KMS-11 (cell line): ENCODE results near the gene MCCC1.
"Not testable (repeated sequence)": the region's sequence is repeated elsewhere in the genome, so short reads cannot be mapped to it uniquely, and the experiment has no call there.

Experiments
- H2AFZ ChIP-seq: fragments of 200-600 bp; sonication (generic); 2 replicates; pipeline ENCODE4 v1.6.1; 2016; ENCODE audit warnings: antibody characterized with exemption, mixed run types, low read depth
- H3K27ac ChIP-seq: fragments of 200-600 bp; sonication (generic); 2 replicates; pipeline ENCODE4 v1.6.1; 2016; ENCODE audit warnings: mild to moderate bottlenecking, mixed run types
- H3K27me3 ChIP-seq: fragments of 200-600 bp; sonication (generic); 2 replicates; pipeline ENCODE4 v1.6.1; 2017; ENCODE audit warnings: mild to moderate bottlenecking, low read depth, mixed run types, moderate library complexity; ENCODE audit not compliant: insufficient read depth
- H3K36me3 ChIP-seq: fragments of 200-600 bp; sonication (generic); 2 replicates; pipeline ENCODE4 v1.6.1; 2017; ENCODE audit warnings: mild to moderate bottlenecking, mixed run types; ENCODE audit not compliant: insufficient read depth
- H3K4me1 ChIP-seq: fragments of 200-600 bp; sonication (generic); 2 replicates; pipeline ENCODE4 v1.6.1; 2016; ENCODE audit warnings: mild to moderate bottlenecking, low read depth, mixed run types; ENCODE audit not compliant: poor library complexity, severe bottlenecking
- H3K4me2 ChIP-seq: fragments of 200-600 bp; sonication (generic); 2 replicates; pipeline ENCODE4 v1.7.0; 2016; ENCODE audit warnings: mild to moderate bottlenecking, mixed run types
- H3K4me3 ChIP-seq: fragments of 200-600 bp; sonication (generic); IDR thresholded peaks from 2 replicates; pipeline ENCODE4 v1.6.1; 2017; ENCODE audit warnings: low read depth, low read length, mixed read lengths; ENCODE audit not compliant: insufficient read depth
- H3K79me2 ChIP-seq: fragments of 200-600 bp; sonication (generic); 2 replicates; pipeline ENCODE4 v1.6.1; 2016; ENCODE audit warnings: low read depth, mixed run types; ENCODE audit not compliant: insufficient read depth
- H3K9ac ChIP-seq: fragments of 200-600 bp; sonication (generic); 2 replicates; pipeline ENCODE4 v1.6.1; 2016; ENCODE audit warnings: mild to moderate bottlenecking, mixed run types
- H4K20me1 ChIP-seq: fragments of 200-600 bp; sonication (generic); 2 replicates; pipeline ENCODE4 v1.6.1; 2016; ENCODE audit warnings: mild to moderate bottlenecking, mixed run types; ENCODE audit not compliant: insufficient read depth
- CTCF ChIP-seq: fragments of 200-600 bp; sonication (generic); conservative IDR thresholded peaks from 2 replicates; pipeline ENCODE4 v1.6.1; 2017; ENCODE audit warnings: low read depth, mild to moderate bottlenecking, antibody characterized with exemption, low read length, moderate library complexity, mixed read lengths

MCCC1 gene

GRCh38 chr3:183108470-183108869 lies 9.2 kb upstream of the MCCC1 start:
- Histone ChIP-seq H3K27ac (no peak overlapping the region), H3K79me2 (no peaks in the 10 kb centered on the region), H2AFZ (no peak overlapping the region), H3K36me3 (no peaks in the 10 kb centered on the region), H3K27me3 (no peaks in the 10 kb centered on the region), H3K4me2 (no peak overlapping the region), H3K4me3 (no peak overlapping the region), H4K20me1 (no peaks in the 10 kb centered on the region), H3K4me1 (no peaks in the 10 kb centered on the region), H3K9ac (no peak overlapping the region)
- no peak for TF ChIP-seq CTCF

GRCh38 chr3:183108001-183108449 lies 8.7 kb upstream of the MCCC1 start:
- H3K4me3 ChIP-seq, result no peak overlapping the region
- H2AFZ ChIP-seq, result no peak overlapping the region
- no peaks in the 10 kb centered on the region for H4K20me1 ChIP-seq
- H3K4me1 ChIP-seq, result no peaks in the 10 kb centered on the region
- TF ChIP-seq CTCF, result no peak
- H3K27me3 ChIP-seq, result no peaks in the 10 kb centered on the region
- no peaks in the 10 kb centered on the region for H3K79me2 ChIP-seq
- no peak overlapping the region for H3K9ac ChIP-seq
- no peak overlapping the region for H3K4me2 ChIP-seq
- no peaks in the 10 kb centered on the region for H3K36me3 ChIP-seq
- H3K27ac ChIP-seq, result no peak overlapping the region

GRCh38 chr3:183107372-183107771 lies 8.1 kb upstream of the MCCC1 start:
- not testable (repeated sequence) for H3K36me3 ChIP-seq, H3K27ac ChIP-seq, H2AFZ ChIP-seq, H3K9ac ChIP-seq, H3K4me2 ChIP-seq, H4K20me1 ChIP-seq, H3K4me1 ChIP-seq, H3K4me3 ChIP-seq, H3K27me3 ChIP-seq, H3K79me2 ChIP-seq

GRCh38 chr3:183106635-183107034 lies 7.3 kb upstream of the MCCC1 start:
- H3K79me2 ChIP-seq, result no peaks in the 10 kb centered on the region
- H2AFZ ChIP-seq, result no peak overlapping the region
- H3K27me3 ChIP-seq, result no peaks in the 10 kb centered on the region
- no peak overlapping the region for H3K9ac ChIP-seq
- H3K36me3 ChIP-seq, result no peaks in the 10 kb centered on the region
- H4K20me1 ChIP-seq, result no peaks in the 10 kb centered on the region
- H3K4me3 ChIP-seq, result no peak overlapping the region
- TF ChIP-seq CTCF, result no peak
- H3K27ac ChIP-seq, result no peak overlapping the region
- no peaks in the 10 kb centered on the region for H3K4me1 ChIP-seq
- H3K4me2 ChIP-seq, result no peak overlapping the region

- not testable (repeated sequence) for H4K20me1 ChIP-seq, H3K9ac ChIP-seq, H3K4me2 ChIP-seq, H3K27me3 ChIP-seq, H3K27ac ChIP-seq, H3K36me3 ChIP-seq, H3K79me2 ChIP-seq, H3K4me3 ChIP-seq, H2AFZ ChIP-seq, H3K4me1 ChIP-seq
Measured at GRCh38 chr3:183103950-183104349, 4.7 kb upstream of the MCCC1 start.

- H3K4me1 ChIP-seq, result peaks cover 16% of the 10 kb centered on the region
- peaks cover 14% of the 10 kb centered on the region for H3K79me2 ChIP-seq
- H2AFZ ChIP-seq, H4K20me1 ChIP-seq, H3K36me3 ChIP-seq, H3K27ac ChIP-seq, H3K4me2 ChIP-seq, H3K4me3 ChIP-seq, H3K27me3 ChIP-seq, H3K9ac ChIP-seq: not testable (repeated sequence)
Measured at GRCh38 chr3:183101040-183101439, 1.7 kb upstream of the MCCC1 start.
